Small intestine (tissue), 7 donors: Measurements from ENCODE around the gene VTI1A. TPM values are rescaled to one million over a fixed set of nuclear protein-coding genes. Genes with fewer than 3 reads are reported as not detected.

ENCODE experiments used
- DNase-seq, 2 donors: peaks; one replicate each; pipeline versions ENCODE4 v3.0.0 to v3.0.0-alpha.2; 2013
- FAIRE-seq: peaks from 2 replicates; lab custom pipeline; 2012; peaks lifted over from hg19 to GRCh38; lab: Jason Lieb, UNC
- H3K27ac ChIP-seq, 3 donors: one replicate each; pipeline ENCODE4 v1.5.1; 2013; ENCODE audit warnings: low read length in 2 of 3, mild to moderate bottlenecking in 2 of 3, control low read depth in 1 of 3, inconsistent platforms in 1 of 3, low read depth in 1 of 3, moderate library complexity in 1 of 3
- H3K27me3 ChIP-seq, 3 donors: one replicate each; pipeline ENCODE4 v1.6.1; 2013; ENCODE audit warnings: low read length in 3 of 3, inconsistent platforms in 1 of 3; ENCODE audit not compliant: control insufficient read depth in 3 of 3, insufficient read depth in 3 of 3
- H3K36me3 ChIP-seq, 3 donors: one replicate each; pipeline ENCODE4 v1.6.1; 2013; ENCODE audit warnings: low read length in 3 of 3, inconsistent platforms in 1 of 3, low read depth in 1 of 3, mild to moderate bottlenecking in 1 of 3, moderate library complexity in 1 of 3; ENCODE audit not compliant: control insufficient read depth in 3 of 3, insufficient read depth in 2 of 3
- H3K4me1 ChIP-seq, 3 donors: one replicate each; pipeline ENCODE4 v1.6.1; 2013; ENCODE audit warnings: low read length in 2 of 3, inconsistent platforms in 1 of 3, low read depth in 1 of 3, mild to moderate bottlenecking in 1 of 3, moderate library complexity in 1 of 3; ENCODE audit not compliant: control insufficient read depth in 3 of 3, insufficient read depth in 2 of 3
- H3K4me3 ChIP-seq, 3 donors: one replicate each; pipeline ENCODE4 v1.5.1; 2013; ENCODE audit warnings: low read length in 3 of 3, control low read depth in 1 of 3, inconsistent platforms in 1 of 3, low read depth in 1 of 3, mild to moderate bottlenecking in 1 of 3, moderate library complexity in 1 of 3
- H3K9me3 ChIP-seq, 2 donors: one replicate each; pipeline ENCODE4 v1.6.1; 2013; ENCODE audit warnings: low read depth in 1 of 2, low read length in 1 of 2; ENCODE audit not compliant: control insufficient read depth in 2 of 2, insufficient read depth in 1 of 2
- WGBS, 3 donors: extraction: QIAGEN DNeasy Blood & Tissue Kit; methylation state at CpG; one replicate each; pipeline ENCODE4 v1.1.7; 2013; 5-methylcytosine and 5-hydroxymethylcytosine counted together
- polyA plus RNA-seq, 4 donors: library from polyadenylated mRNA; stranded (reverse) in 3 of 4; unstranded in 1 of 4; fragments of 200-250 nt in 3 of 4; fragments of 120-200 nt in 1 of 4; gene quantifications; one replicate each; pipeline versions ENCODE4 v1.2.1 to v1.2.3, GENCODE V29; 2013
- donor health status: healthy with polysubstance abuse.
- donor health status: control.
- donor health status: control.
- donor health status: Bipolar disorder and iron deficiency.
- donor health status: healthy.

The VTI1A gene
- polyA plus RNA-seq, 4 donors = 13.8 to 16.8 (median 16.0) TPM

DNA sequence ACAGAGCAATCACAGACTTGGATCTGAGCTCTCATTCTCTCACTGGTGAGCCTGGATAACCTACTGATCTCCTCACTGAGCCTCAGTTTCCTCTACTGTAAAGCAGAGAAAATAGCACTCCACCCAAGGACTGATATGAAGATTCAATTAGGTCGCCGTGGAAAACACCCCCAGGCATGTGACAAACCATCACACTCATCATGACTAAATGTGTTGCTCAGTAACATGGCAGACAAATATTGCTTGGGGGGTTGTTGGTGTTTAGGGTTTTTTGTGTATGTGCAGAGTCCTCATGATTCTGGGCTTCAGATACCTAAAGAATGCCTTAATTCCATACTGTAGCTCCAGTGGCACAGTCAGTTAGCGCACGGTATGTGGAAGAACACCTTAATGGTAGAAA, 380.9 kb downstream of the VTI1A start:
- no peaks in the 10 kb centered on the region for H3K27me3 ChIP-seq
- no peaks in the 10 kb centered on the region for H3K9me3 ChIP-seq
- WGBS, 3 donors = 94 to 97% (median 94%) methylated on average over 4 of the region's 4 CpGs
- no peak overlapping the region for H3K27ac ChIP-seq
- DNase-seq (no peak), FAIRE-seq (no peak)
- H3K36me3 ChIP-seq = peaks cover 0 to 12% (median 0%) of the 10 kb centered on the region in 3 donors
- no peaks in the 10 kb centered on the region for H3K4me1 ChIP-seq
- H3K4me3 ChIP-seq = no peak overlapping the region

DNA sequence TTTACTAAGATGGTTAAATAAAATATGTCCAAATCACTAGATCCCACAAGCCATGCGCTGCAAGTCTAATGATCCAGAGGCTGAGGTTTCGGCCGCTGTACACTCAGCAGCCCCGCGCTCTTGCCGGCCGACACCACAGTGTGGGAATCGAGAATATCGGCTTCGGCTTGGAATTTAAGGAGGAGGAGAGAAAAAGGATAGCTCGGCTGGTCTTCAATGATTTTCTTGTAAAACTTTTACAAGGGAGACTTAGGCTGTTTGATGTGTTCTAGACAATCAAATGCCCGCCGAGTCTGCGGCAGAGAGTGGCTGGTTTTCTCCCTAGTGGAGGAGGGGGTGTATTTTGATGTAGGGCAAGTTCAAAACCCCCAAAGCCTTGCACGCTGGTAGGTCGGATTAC, 384.8 kb downstream of the VTI1A start:
- FAIRE-seq = no peak
- H3K4me3 ChIP-seq = no peak overlapping the region
- WGBS, 3 donors = 94 to 98% (median 95%) methylated on average over 16 of the region's 16 CpGs
- H3K4me1 ChIP-seq = no peaks in the 10 kb centered on the region
- DNase-seq = no peak
- H3K27me3 ChIP-seq = no peaks in the 10 kb centered on the region
- H3K27ac ChIP-seq = no peak overlapping the region
- no peaks in the 10 kb centered on the region for H3K9me3 ChIP-seq
- H3K36me3 ChIP-seq = no peaks in the 10 kb centered on the region

DNA sequence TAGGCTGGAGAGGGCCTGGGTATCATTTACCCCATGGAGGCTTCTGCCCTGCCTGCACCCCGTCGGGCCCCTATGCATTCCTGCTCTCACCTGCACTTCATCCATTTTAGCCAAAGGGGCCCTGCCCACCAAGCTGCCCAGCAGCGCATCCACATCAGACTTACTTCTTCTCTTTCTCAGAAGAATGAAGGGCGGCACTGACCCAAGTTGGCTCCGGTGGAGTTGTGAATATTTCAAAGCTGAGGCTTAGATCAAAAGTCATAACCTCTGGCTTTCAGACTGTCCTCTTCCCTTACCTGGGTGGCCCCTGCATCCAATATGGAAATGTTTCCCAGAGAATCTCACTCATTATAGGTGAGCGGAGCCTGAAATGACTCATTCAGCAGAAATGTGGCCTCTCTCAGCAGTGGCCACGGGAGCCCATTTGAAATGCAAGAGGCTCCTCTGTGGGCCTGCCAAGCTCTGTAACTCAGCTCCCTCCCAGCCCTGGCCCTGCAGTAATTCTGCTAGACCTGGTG, 385.4 kb downstream of the VTI1A start:
- Histone ChIP-seq H3K4me1 (no peaks in the 10 kb centered on the region), H3K36me3 (peaks cover 0 to 2% (median 0%) of the 10 kb centered on the region in 3 donors), H3K4me3 (no peak overlapping the region), H3K27ac (no peak overlapping the region), H3K9me3 (no peaks in the 10 kb centered on the region), H3K27me3 (no peaks in the 10 kb centered on the region)
- WGBS, 3 donors = 89 to 93% (median 90%) methylated on average over 7 of the region's 7 CpGs
- no peak for DNase-seq
- no peak for FAIRE-seq

DNA sequence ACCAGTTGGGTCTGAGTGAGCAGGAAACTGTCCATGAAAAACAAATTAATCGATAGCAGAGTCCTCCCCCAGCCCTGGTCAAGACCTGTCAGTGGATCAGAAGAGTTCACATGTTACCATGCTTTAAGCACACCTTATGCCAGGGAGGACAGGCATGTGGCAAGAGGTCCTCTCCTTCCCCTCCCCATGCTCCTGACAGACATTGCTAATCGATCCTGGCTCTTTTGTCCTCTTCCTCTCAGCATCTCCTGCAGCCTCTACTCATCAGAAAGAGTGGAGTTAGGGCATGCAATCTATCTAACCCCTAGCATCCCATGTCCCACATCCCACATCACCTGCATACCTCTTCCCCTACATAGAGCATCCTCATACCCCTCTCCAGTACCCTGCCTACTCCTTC, 385.9 kb downstream of the VTI1A start:
- FAIRE-seq (no peak), DNase-seq (no peak)
- Histone ChIP-seq H3K9me3 (no peaks in the 10 kb centered on the region), H3K27ac (no peak overlapping the region), H3K4me1 (no peaks in the 10 kb centered on the region), H3K4me3 (no peak overlapping the region), H3K36me3 (peaks cover 0 to 2% (median 0%) of the 10 kb centered on the region in 3 donors), H3K27me3 (no peaks in the 10 kb centered on the region)
- WGBS, 3 donors = 95 to 98% (median 96%) methylated on average over 2 of the region's 2 CpGs

DNA sequence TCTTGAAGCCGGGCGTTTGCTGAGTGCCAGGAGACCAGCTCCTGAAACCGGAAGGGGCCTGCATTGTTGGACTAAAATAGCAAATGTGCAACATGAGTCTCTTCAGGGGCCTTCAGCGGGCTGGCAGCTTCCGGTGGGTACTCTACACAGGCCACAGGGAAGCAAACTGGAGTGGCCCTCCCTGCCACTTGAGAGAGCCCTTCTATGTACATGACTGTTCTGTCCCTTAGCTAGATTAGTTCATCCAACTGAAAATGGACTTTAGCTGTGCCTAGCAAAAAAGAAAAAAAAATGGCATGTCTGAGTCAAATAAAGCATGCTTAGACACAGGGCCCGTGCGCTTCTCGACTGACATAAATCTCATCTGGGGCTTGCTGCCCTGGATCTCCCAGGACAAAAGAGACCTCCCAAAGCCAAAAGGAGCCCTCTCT, 387.8 kb downstream of the VTI1A start:
- Histone ChIP-seq H3K27me3 (no peaks in the 10 kb centered on the region), H3K27ac (no peak overlapping the region), H3K4me1 (no peaks in the 10 kb centered on the region), H3K9me3 (no peaks in the 10 kb centered on the region), H3K36me3 (peaks cover 0 to 2% (median 0%) of the 10 kb centered on the region in 3 donors), H3K4me3 (no peak overlapping the region)
- 60 to 90% (median 82%) methylated on average over 8 of the region's 8 CpGs for WGBS, 3 donors
- DNase-seq (no peak), FAIRE-seq (no peak)

DNA sequence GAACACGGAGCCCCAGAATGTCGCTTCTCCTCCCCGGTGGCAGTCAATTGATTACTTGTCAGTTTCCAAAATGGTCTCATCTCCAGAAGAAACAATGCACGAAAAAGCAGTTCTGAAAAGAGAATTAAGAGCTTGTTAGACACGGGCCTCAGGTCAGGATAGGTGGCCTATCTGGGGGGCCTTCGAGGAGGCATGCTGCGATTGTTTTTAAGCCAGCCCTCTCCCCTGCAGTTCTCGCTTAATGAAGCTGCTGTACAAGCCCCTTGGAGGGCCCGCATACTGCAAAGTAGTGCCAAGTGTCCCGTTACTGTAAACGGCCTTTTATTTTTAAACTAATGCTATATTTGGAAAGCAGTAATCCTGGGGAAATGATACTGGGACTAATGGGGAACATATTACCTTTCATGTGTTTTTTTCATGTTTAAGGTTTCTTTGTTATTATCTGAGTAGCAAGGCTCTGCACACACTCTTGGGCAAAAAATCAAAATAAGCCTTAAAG, 388.3 kb downstream of the VTI1A start:
- DNase-seq = no peak
- H3K36me3 ChIP-seq = peaks cover 0 to 2% (median 0%) of the 10 kb centered on the region in 3 donors
- H3K4me1 ChIP-seq = no peaks in the 10 kb centered on the region
- 74 to 91% (median 88%) methylated on average over 11 of the region's 11 CpGs for WGBS, 3 donors
- no peaks in the 10 kb centered on the region for H3K9me3 ChIP-seq
- H3K4me3 ChIP-seq = no peak overlapping the region
- FAIRE-seq = no peak
- no peak overlapping the region for H3K27ac ChIP-seq
- no peaks in the 10 kb centered on the region for H3K27me3 ChIP-seq

DNA sequence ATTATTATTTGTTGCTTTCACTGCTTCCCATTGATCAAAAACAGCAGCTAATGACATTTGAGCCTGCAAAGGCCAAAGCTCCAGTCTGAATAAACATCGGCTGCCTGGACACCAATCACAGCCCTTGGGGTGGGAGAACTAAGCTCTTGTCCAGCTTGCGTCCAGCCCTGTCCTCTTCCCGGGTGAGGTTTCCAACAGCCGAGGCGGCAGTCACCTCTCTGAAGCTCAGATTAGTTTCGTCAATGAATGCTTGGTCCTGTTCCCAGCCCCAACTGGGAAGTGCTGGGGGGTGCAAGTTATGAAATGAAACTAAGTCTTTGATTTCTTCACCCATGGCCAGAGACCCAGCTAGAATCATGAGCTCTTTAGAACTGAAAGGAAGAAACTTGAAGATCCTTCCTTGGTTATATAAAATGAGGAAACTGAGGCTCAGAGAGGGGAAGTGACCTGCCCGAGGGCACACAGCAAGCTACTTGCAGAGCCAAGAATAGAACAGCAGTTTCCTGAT, 389.0 kb downstream of the VTI1A start:
- no peak for DNase-seq
- Histone ChIP-seq H3K36me3 (peaks cover 0 to 2% (median 0%) of the 10 kb centered on the region in 3 donors), H3K4me3 (no peak overlapping the region), H3K4me1 (no peaks in the 10 kb centered on the region), H3K27ac (no peak overlapping the region), H3K9me3 (no peaks in the 10 kb centered on the region), H3K27me3 (no peaks in the 10 kb centered on the region)
- 66 to 90% (median 79%) methylated on average over 7 of the region's 7 CpGs for WGBS, 3 donors
- FAIRE-seq = no peak

DNA sequence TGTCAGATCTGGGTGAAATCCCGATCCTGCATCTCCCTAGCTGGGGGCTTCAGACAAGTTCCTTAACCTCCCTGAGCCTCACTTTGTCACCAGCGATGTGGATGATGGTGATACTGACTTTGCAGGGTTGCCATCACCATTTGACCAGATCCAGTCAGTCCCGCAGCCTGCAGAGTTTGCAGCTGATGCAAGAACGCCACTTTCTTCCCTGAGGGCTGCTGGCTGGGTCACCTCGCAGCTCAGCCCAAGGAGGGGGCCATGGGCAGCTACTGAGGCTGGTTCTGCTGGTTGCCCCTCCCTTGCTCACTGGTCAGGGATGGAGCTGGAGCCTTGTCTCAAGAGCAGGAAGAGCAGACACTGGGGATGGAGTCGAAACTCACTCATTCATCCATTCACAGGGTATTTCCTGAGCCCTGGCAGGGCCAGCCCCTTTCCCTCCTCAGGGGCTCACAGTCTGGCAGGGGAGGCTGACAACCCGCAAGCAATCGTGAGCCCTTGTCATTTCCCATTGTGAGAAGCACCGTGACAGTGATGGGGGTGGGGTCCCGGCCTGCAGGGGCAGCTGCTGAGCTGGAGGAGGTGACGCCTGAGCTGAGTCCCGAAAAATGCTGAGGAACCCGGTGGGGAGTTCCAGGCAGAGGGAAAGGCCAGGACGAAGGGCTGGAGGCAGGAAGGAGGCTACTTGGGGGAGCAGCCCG, 391.9 kb downstream of the VTI1A start:
- H3K27ac ChIP-seq = no peak overlapping the region

More for the DNA sequence above, 391.9 kb downstream of the VTI1A start:
- Histone ChIP-seq H3K4me1 (peaks cover 0 to 7% (median 0%) of the 10 kb centered on the region in 3 donors), H3K27me3 (no peaks in the 10 kb centered on the region), H3K36me3 (peaks cover 0 to 2% (median 0%) of the 10 kb centered on the region in 3 donors), H3K9me3 (no peaks in the 10 kb centered on the region), H3K4me3 (no peak overlapping the region)
- 79 to 94% (median 86%) methylated on average over 15 of the region's 15 CpGs for WGBS, 3 donors
- FAIRE-seq = no peak
- DNase-seq = no peak
